ENCODE results near the gene STMN1. TPM values are rescaled to one million over a fixed set of nuclear protein-coding genes. Genes with fewer than 3 reads are reported as not detected.
A peak's percentile ranks its signal among the peaks of the same experiment; 100 is the strongest.

STMN1 gene
- total and polyA plus RNA-seq, 9 of the 15 experiments (the other 6 are each of a cell fraction or from before 2014, with no cell fraction given) = 269 to 2,153 (median 595) TPM

DNA sequence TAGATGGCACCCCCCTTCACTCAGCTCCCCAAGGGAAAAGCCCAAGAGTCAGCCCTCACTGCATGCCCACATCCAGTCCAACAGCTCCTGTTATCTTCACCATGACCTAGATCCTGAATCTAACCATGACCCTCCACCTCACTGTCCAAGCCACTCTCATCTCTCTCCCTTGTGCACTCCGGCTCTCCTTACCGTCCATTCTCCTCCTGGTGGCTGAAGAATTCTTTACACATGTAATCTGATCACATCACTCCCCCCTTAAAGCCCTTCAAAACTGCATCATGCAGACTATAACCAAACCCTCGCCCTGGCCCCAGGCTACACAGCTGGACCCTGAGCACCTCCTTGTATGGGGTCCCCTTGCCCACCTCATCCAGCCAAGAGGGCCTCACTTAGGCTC, 16.7 kb downstream of the STMN1 start (continued):
- TF ChIP-seq, protein P1, sequence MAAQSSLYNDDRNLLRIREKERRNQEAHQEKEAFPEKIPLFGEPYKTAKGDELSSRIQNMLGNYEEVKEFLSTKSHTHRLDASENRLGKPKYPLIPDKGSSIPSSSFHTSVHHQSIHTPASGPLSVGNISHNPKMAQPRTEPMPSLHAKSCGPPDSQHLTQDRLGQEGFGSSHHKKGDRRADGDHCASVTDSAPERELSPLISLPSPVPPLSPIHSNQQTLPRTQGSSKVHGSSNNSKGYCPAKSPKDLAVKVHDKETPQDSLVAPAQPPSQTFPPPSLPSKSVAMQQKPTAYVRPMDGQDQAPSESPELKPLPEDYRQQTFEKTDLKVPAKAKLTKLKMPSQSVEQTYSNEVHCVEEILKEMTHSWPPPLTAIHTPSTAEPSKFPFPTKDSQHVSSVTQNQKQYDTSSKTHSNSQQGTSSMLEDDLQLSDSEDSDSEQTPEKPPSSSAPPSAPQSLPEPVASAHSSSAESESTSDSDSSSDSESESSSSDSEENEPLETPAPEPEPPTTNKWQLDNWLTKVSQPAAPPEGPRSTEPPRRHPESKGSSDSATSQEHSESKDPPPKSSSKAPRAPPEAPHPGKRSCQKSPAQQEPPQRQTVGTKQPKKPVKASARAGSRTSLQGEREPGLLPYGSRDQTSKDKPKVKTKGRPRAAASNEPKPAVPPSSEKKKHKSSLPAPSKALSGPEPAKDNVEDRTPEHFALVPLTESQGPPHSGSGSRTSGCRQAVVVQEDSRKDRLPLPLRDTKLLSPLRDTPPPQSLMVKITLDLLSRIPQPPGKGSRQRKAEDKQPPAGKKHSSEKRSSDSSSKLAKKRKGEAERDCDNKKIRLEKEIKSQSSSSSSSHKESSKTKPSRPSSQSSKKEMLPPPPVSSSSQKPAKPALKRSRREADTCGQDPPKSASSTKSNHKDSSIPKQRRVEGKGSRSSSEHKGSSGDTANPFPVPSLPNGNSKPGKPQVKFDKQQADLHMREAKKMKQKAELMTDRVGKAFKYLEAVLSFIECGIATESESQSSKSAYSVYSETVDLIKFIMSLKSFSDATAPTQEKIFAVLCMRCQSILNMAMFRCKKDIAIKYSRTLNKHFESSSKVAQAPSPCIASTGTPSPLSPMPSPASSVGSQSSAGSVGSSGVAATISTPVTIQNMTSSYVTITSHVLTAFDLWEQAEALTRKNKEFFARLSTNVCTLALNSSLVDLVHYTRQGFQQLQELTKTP (IDR thresholded peaks at IDR 0.05; ENCODE audit: low read depth in 1 of 2, partially characterized antibody in 2 of 2) = no peak
- TF ChIP-seq ZNF121 (CRISPR knock-in tag; conservative IDR thresholded peaks at IDR 0.05) (no peak), MYC (IDR thresholded peaks at IDR 0.05; ENCODE audit: low read depth, low read length) (no peak), MYC (CRISPR knock-in tag; IDR thresholded peaks at IDR 0.05; ENCODE audit: borderline replicate concordance, low read depth) (no peak), BRD4 (IDR thresholded peaks at IDR 0.05) (no peak), ZNF354B (CRISPR knock-in tag; IDR thresholded peaks at IDR 0.05) (no peak), KAT2B (IDR thresholded peaks at IDR 0.05; ENCODE audit: low read depth, low read length) (no peak), NFE2 (IDR thresholded peaks at IDR 0.05; ENCODE audit: low read depth) (no peak), TCF7 (IDR thresholded peaks at IDR 0.05; ENCODE audit: borderline replicate concordance) (no peak), CTBP1 (IDR thresholded peaks at IDR 0.05; ENCODE audit: borderline replicate concordance) (peak; percentile 29; the same call in 1 of the 2 replicates), BACH1 (tag; IDR thresholded peaks at IDR 0.05) (no peak), PHF8 (IDR thresholded peaks at IDR 0.05; ENCODE audit: borderline replicate concordance, low read length) (no peak), ZFP30 (CRISPR knock-in tag; IDR thresholded peaks at IDR 0.05; ENCODE audit: borderline replicate concordance) (no peak), ERF (CRISPR knock-in tag; IDR thresholded peaks at IDR 0.05) (0 out of 2 replicates have a peak, but pooled peaks have one; percentile 49), DACH1 (IDR thresholded peaks at IDR 0.05; ENCODE audit: partially characterized antibody) (no peak), FOXP1 (CRISPR knock-in tag; IDR thresholded peaks at IDR 0.05) (no peak), IFI16 (CRISPR knock-in tag; IDR thresholded peaks at IDR 0.05) (no peak)
- TF ChIP-seq, protein P2, sequence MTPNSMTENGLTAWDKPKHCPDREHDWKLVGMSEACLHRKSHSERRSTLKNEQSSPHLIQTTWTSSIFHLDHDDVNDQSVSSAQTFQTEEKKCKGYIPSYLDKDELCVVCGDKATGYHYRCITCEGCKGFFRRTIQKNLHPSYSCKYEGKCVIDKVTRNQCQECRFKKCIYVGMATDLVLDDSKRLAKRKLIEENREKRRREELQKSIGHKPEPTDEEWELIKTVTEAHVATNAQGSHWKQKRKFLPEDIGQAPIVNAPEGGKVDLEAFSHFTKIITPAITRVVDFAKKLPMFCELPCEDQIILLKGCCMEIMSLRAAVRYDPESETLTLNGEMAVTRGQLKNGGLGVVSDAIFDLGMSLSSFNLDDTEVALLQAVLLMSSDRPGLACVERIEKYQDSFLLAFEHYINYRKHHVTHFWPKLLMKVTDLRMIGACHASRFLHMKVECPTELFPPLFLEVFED (CRISPR knock-in tag; conservative IDR thresholded peaks at IDR 0.05) = peak; percentile 73; the same call in 1 of the 2 replicates
- TF ChIP-seq, protein P3, sequence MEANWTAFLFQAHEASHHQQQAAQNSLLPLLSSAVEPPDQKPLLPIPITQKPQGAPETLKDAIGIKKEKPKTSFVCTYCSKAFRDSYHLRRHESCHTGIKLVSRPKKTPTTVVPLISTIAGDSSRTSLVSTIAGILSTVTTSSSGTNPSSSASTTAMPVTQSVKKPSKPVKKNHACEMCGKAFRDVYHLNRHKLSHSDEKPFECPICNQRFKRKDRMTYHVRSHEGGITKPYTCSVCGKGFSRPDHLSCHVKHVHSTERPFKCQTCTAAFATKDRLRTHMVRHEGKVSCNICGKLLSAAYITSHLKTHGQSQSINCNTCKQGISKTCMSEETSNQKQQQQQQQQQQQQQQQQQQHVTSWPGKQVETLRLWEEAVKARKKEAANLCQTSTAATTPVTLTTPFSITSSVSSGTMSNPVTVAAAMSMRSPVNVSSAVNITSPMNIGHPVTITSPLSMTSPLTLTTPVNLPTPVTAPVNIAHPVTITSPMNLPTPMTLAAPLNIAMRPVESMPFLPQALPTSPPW (CRISPR knock-in tag; IDR thresholded peaks at IDR 0.05) = peak; percentile 86
- TF ChIP-seq, protein P4, sequence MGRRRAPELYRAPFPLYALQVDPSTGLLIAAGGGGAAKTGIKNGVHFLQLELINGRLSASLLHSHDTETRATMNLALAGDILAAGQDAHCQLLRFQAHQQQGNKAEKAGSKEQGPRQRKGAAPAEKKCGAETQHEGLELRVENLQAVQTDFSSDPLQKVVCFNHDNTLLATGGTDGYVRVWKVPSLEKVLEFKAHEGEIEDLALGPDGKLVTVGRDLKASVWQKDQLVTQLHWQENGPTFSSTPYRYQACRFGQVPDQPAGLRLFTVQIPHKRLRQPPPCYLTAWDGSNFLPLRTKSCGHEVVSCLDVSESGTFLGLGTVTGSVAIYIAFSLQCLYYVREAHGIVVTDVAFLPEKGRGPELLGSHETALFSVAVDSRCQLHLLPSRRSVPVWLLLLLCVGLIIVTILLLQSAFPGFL (CRISPR knock-in tag; IDR thresholded peaks at IDR 0.05) = no peak
- TF ChIP-seq, protein P5, sequence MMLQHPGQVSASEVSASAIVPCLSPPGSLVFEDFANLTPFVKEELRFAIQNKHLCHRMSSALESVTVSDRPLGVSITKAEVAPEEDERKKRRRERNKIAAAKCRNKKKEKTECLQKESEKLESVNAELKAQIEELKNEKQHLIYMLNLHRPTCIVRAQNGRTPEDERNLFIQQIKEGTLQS (IDR thresholded peaks at IDR 0.05) = no peak
- TF ChIP-seq, protein P5 (CRISPR knock-in tag; conservative IDR thresholded peaks at IDR 0.05) = no peak
